IMR-90 (cell line): ENCODE measurements around the gene INPP5F. TPM values are rescaled to one million over a fixed set of nuclear protein-coding genes. Genes with fewer than 3 reads are reported as not detected.
A peak's percentile ranks its signal among the peaks of the same experiment; 100 is the strongest.

Experiments used
- ATAC-seq: fragments of 200-7000 bp; cut with Tn5 transposase; 2 replicates; pipeline ENCODE4 v1.9.1; 2020; ENCODE audit warnings: low read depth, mild to moderate bottlenecking, moderate library complexity
- BruUV-seq: library from RNA; stranded (reverse); fragments of 400-500 nt; replicated peaks from 2 replicates; lab custom pipeline; 2021; lab: Mats Ljungman, UMichigan
- CTCF ChIA-PET: fragments of 300-600 bp; formaldehyde crosslinking; extraction: SDS; loops from one replicate; lab custom pipeline; 2021; ENCODE audit warnings: antibody characterized with exemption; lab: Yijun Ruan, JAX
- POLR2A ChIA-PET: fragments of 300-600 bp; sonication (Branson Sonifier 250); formaldehyde crosslinking; loops from one replicate; lab custom pipeline; 2022; ENCODE audit warnings: antibody characterized with exemption; ENCODE audit not compliant: unreplicated experiment; lab: Charles Lee
- DNase-seq: peaks from one replicate; pipeline ENCODE4 v3.0.0; 2013
- H2AFZ ChIP-seq: replicated peaks from 2 replicates; pipeline ENCODE3; 2013; ENCODE audit warnings: low read length, mild to moderate bottlenecking; ENCODE audit not compliant: poor library complexity
- H2AK5ac ChIP-seq: 2 replicates; pipeline ENCODE4 v1.6.1; 2013; ENCODE audit warnings: low read depth, low read length, inconsistent platforms
- H2AK9ac ChIP-seq: replicated peaks from 2 replicates; pipeline ENCODE3; 2013; ENCODE audit warnings: mild to moderate bottlenecking, low read depth, low read length, moderate library complexity; ENCODE audit not compliant: poor library complexity
- H2BK120ac ChIP-seq: 2 replicates; pipeline ENCODE4 v1.6.1; 2013; ENCODE audit warnings: low read depth, low read length, inconsistent platforms
- H2BK15ac ChIP-seq: 3 replicates; pipeline ENCODE4 v1.6.1; 2013; ENCODE audit warnings: low read depth, low read length, inconsistent platforms
- H2BK20ac ChIP-seq: 2 replicates; pipeline ENCODE4 v1.6.1; 2013; ENCODE audit warnings: low read depth, mild to moderate bottlenecking, inconsistent platforms, low read length, moderate library complexity
- H2BK5ac ChIP-seq: 2 replicates; pipeline ENCODE4 v1.6.1; 2013; ENCODE audit warnings: mild to moderate bottlenecking, low read depth, low read length, inconsistent platforms; ENCODE audit not compliant: poor library complexity, severe bottlenecking
- H3K14ac ChIP-seq: replicated peaks from 2 replicates; pipeline ENCODE4 v1.6.1; 2013; ENCODE audit warnings: low read depth, low read length, inconsistent platforms
- H3K18ac ChIP-seq: 2 replicates; pipeline ENCODE4 v1.6.1; 2013; ENCODE audit warnings: low read depth, low read length, control low read depth
- H3K23ac ChIP-seq: 2 replicates; pipeline ENCODE4 v1.6.1; 2013; ENCODE audit warnings: low read depth, low read length, inconsistent platforms
- H3K27ac ChIP-seq: 2 replicates; pipeline ENCODE4 v1.5.1; 2013; ENCODE audit warnings: mild to moderate bottlenecking, control low read depth, low read length; ENCODE audit not compliant: insufficient read depth
- H3K27me3 ChIP-seq: 2 replicates; pipeline ENCODE4 v1.6.1; 2013; ENCODE audit warnings: low read length; ENCODE audit not compliant: control insufficient read depth, insufficient read depth
- H3K36me3 ChIP-seq: 2 replicates; pipeline ENCODE4 v1.6.1; 2013; ENCODE audit warnings: low read length, mixed read lengths; ENCODE audit not compliant: control insufficient read depth, insufficient read depth
- H3K4ac ChIP-seq: 2 replicates; pipeline ENCODE4 v1.6.1; 2013; ENCODE audit warnings: low read depth, low read length, inconsistent platforms
- H3K4me1 ChIP-seq: 2 replicates; pipeline ENCODE4 v1.6.1; 2013; ENCODE audit warnings: low read length, mixed read lengths; ENCODE audit not compliant: control insufficient read depth, insufficient read depth
- H3K4me2 ChIP-seq: 2 replicates; pipeline ENCODE4 v1.6.1; 2013; ENCODE audit warnings: low read depth, mild to moderate bottlenecking, control low read depth, low read length, moderate library complexity
- H3K4me3 ChIP-seq: 2 replicates; pipeline ENCODE4 v1.5.1; 2013; ENCODE audit warnings: low read depth, mild to moderate bottlenecking, control low read depth, low read length, moderate library complexity; ENCODE audit not compliant: insufficient read depth
- H3K56ac ChIP-seq: 2 replicates; pipeline ENCODE4 v1.6.1; 2013; ENCODE audit warnings: low read length, inconsistent platforms; ENCODE audit not compliant: insufficient read depth; ENCODE audit errors: extremely low read depth
- H3K79me1 ChIP-seq, 2 experiments: 2 replicates each; pipeline ENCODE4 v1.6.1; 2013; ENCODE audit warnings: low read length in 2 of 2, inconsistent platforms in 1 of 2, low read depth in 1 of 2
- H3K9ac ChIP-seq: 2 replicates; pipeline ENCODE4 v1.6.1; 2013; ENCODE audit warnings: low read depth, low read length, control low read depth
- H3K9me1 ChIP-seq: 2 replicates; pipeline ENCODE4 v1.6.1; 2013; ENCODE audit warnings: low read length, inconsistent platforms; ENCODE audit not compliant: insufficient read depth
- H3K9me3 ChIP-seq: 2 replicates; pipeline ENCODE4 v1.6.1; 2013; ENCODE audit warnings: low read length; ENCODE audit not compliant: control insufficient read depth, insufficient read depth
- H4K20me1 ChIP-seq: 2 replicates; pipeline ENCODE4 v1.6.1; 2013; ENCODE audit warnings: low read length, inconsistent platforms; ENCODE audit not compliant: insufficient read depth
- H4K5ac ChIP-seq: 2 replicates; pipeline ENCODE4 v1.6.1; 2013; ENCODE audit warnings: mild to moderate bottlenecking, low read depth, low read length, control low read depth
- H4K8ac ChIP-seq, 2 experiments: 2 replicates each; pipeline ENCODE4 v1.6.1; 2013; ENCODE audit warnings: low read depth in 2 of 2, low read length in 2 of 2, control low read depth in 1 of 2, inconsistent platforms in 1 of 2
- H4K91ac ChIP-seq: 2 replicates; pipeline ENCODE4 v1.6.1; 2013; ENCODE audit warnings: low read depth, low read length, inconsistent platforms; ENCODE audit not compliant: insufficient read depth
- CHD1 ChIP-seq: IDR thresholded peaks from 2 replicates; pipeline ENCODE4 v1.6.1; 2012; ENCODE audit warnings: low read depth, low read length, improper control_type of control experiment
- CTCF ChIP-seq: conservative IDR thresholded peaks from 2 replicates; pipeline ENCODE4 v1.5.1; 2012; ENCODE audit warnings: mild to moderate bottlenecking, low read depth, low read length, improper control_type of control experiment
- FOS ChIP-seq: fragments of 150-350 bp; IDR thresholded peaks from 2 replicates; pipeline ENCODE4 v1.6.1; 2016; ENCODE audit warnings: low read depth, low read length
- MAZ ChIP-seq: IDR thresholded peaks from 2 replicates; pipeline ENCODE4 v1.6.1; 2012; ENCODE audit warnings: low read depth, mild to moderate bottlenecking, low read length, improper control_type of control experiment, moderate library complexity, borderline replicate concordance
- POLR2A ChIP-seq: IDR thresholded peaks from 2 replicates; pipeline ENCODE4 v1.6.1; 2012; ENCODE audit warnings: mild to moderate bottlenecking, low read depth, low read length
- RAD21 ChIP-seq: IDR thresholded peaks from 2 replicates; pipeline ENCODE4 v1.6.1; 2012; ENCODE audit warnings: low read length, improper control_type of control experiment
- RCOR1 ChIP-seq: IDR thresholded peaks from 2 replicates; pipeline ENCODE4 v1.6.1; 2012; ENCODE audit warnings: mild to moderate bottlenecking, low read length, improper control_type of control experiment; ENCODE audit not compliant: insufficient replicate concordance
- SMC3 ChIP-seq: fragments of 150-350 bp; IDR thresholded peaks from 2 replicates; pipeline ENCODE4 v1.6.1; 2016; ENCODE audit warnings: low read depth, mild to moderate bottlenecking, antibody characterized with exemption, low read length, moderate library complexity
- WGBS, 2 experiments: methylation state at CpG; one replicate each; pipeline versions ENCODE4 v1.1.5 to v1.1.7; 2013; ENCODE audit warnings: missing lambda C conversion rate in 2 of 2; ENCODE audit not compliant: insufficient read length in 1 of 2; ENCODE audit errors: extremely low coverage in 2 of 2; 5-methylcytosine and 5-hydroxymethylcytosine counted together
- dilution Hi-C: fragments of 300-500 bp; cut with HindIII; formaldehyde crosslinking; loops from one replicate; pipeline ENCODE4 v1.14.3; 2018; ENCODE audit warnings: low sequenced_read_pairs; ENCODE audit not compliant: unreplicated experiment
- in situ Hi-C: fragments of 300-500 bp; cut with MboI; formaldehyde crosslinking; loops from 3 replicates; pipeline ENCODE4 v1.14.3; 2019; ENCODE audit warnings: low sequenced_read_pairs, inconsistent platforms, mixed read lengths
- intact Hi-C: fragments of 100-400 bp; cut with micrococcal nuclease; formaldehyde crosslinking; loops from 2 replicates; pipeline ENCODE4 v1.10.0; 2022
- polyA plus RNA-seq, 3 experiments: library from polyadenylated mRNA; depleted of rRNA; stranded (reverse); fragments of >200 nt; gene quantifications; 2 replicates each; pipeline ENCODE4 v1.2.3, GENCODE V29; 2012; ENCODE audit warnings: low replicate concordance in 1 of 3
- total RNA-seq: library from RNA; depleted of rRNA; stranded (reverse); fragments of >200 nt; gene quantifications from 2 replicates; pipeline ENCODE4 v1.2.3, GENCODE V29; 2012
- TF ChIP-seq, protein P1 (sequence below): fragments of 150-350 bp; IDR thresholded peaks from 2 replicates; pipeline ENCODE4 v1.6.1; 2016; ENCODE audit warnings: low read depth, mild to moderate bottlenecking, low read length, moderate library complexity, borderline replicate concordance

The INPP5F gene
- total and polyA plus RNA-seq, 2 of the 4 experiments (the other 2 are of a cell fraction), result 19.0 to 29.6 TPM

DNA sequence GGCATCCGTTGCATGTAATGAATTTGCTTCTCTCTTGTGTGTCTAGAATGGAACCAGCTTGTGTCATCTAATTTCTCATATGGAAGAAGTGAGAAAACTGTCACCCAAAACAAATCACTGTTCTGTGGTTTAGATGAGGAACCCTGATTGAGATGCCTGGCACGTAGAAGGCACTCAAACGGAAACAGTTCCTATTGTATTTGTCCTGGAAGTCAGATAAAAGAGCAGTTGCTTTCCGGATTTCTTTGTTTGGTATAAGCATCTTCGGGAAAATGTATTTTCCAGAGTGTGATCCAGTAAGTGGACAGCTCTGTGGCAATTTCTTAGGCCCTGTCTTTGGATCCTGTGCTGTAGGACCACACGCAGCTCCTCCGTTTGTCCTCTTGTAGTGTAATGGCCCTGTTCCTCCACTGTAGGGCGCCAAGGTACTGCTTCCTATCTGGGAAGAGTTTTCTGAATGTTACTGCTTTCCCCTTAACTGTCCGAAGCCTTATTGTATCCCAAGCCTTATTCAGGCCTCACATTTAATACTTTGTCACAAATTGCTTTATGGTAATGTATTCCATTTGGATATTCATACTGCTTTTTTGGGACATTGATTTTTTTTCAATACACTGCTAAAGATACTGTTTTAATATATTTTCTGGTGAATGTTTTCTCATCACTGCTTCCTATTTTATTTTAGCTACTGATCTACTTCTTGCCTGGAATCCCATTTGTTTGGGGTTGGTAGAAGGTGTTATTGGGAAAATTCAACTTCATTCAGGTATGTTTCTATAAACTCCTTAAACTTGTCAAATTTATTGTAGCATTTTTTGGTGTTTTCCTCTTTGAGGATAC is 24.8 kb downstream of the INPP5F start:
- Histone ChIP-seq H3K4me1 (peaks cover 5% of the 10 kb centered on the region), H2AFZ (no peak overlapping the region), H4K20me1 (no peaks in the 10 kb centered on the region), H2BK15ac (0 out of 3 replicates have a peak overlapping the region, but pooled peaks have one; percentile 21), H4K5ac (no peak overlapping the region), H3K4me3 (no peak overlapping the region), H3K36me3 (no peaks in the 10 kb centered on the region), H3K14ac (no peak overlapping the region), H3K23ac (no peak overlapping the region), H3K27ac (no peak overlapping the region), H2AK9ac (no peak overlapping the region), H4K8ac (no peak overlapping the region), H3K4me2 (no peak overlapping the region), H3K18ac (no peak overlapping the region), H4K91ac (no peak overlapping the region), H2BK20ac (no peak overlapping the region), H3K9me1 (peaks cover 6% of the 10 kb centered on the region), H2BK120ac (no peak overlapping the region), H3K79me1 (peaks cover 5 to 24% of the 10 kb centered on the region in 2 experiments; a peak in 2 of 4 replicates), H2BK5ac (no peak overlapping the region), H3K4ac (no peak overlapping the region), H3K56ac (no peak overlapping the region), H3K9ac (no peak overlapping the region), H3K27me3 (no peaks in the 10 kb centered on the region), H3K9me3 (no peaks in the 10 kb centered on the region), H2AK5ac (no peak overlapping the region)
- in situ Hi-C loops (loop anchor here (5.0 kb wide), 1 partner anchor 102 kb away; no protein-coding TSS in a partner anchor), dilution Hi-C loops (no loop called here), intact Hi-C loops (loop anchor here (1.0 to 10.0 kb wide), 4 partner anchors 64 to 984 kb away; no protein-coding TSS in a partner anchor)
- ChIA-PET CTCF (interaction anchor here (0.5 to 2.5 kb wide), 30 partner anchors 9 to 155 kb away, joined by 3 to 38 read pairs (median 4); partner anchors contain the start of gene MCMBP), POLR2A (interaction anchor here (1.0 kb wide), 1 partner anchor 76 kb away, joined by 3 read pairs; no protein-coding TSS in a partner anchor)
- no CpG with 5 or more reads among the region's 9 CpGs for WGBS, 2 experiments
- TF ChIP-seq SMC3 (peak; percentile 98), CHD1 (no peak), RAD21 (peak; percentile 99), MAZ (no peak), CTCF (peak; percentile 95), RCOR1 (no peak), POLR2A (0 out of 2 replicates have a peak, but pooled peaks have one; percentile 40), FOS (no peak)
- TF ChIP-seq, protein P1, sequence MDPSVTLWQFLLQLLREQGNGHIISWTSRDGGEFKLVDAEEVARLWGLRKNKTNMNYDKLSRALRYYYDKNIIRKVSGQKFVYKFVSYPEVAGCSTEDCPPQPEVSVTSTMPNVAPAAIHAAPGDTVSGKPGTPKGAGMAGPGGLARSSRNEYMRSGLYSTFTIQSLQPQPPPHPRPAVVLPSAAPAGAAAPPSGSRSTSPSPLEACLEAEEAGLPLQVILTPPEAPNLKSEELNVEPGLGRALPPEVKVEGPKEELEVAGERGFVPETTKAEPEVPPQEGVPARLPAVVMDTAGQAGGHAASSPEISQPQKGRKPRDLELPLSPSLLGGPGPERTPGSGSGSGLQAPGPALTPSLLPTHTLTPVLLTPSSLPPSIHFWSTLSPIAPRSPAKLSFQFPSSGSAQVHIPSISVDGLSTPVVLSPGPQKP, result no peak
- no TSS peak for BruUV-seq
- DNase-seq (peak; percentile 82), ATAC-seq (peak; percentile 100)
